Tibial nerve (tissue), 4 donors: ENCODE measurements around the gene KRTAP2-4. TPM values are rescaled to one million over a fixed set of nuclear protein-coding genes. Genes with fewer than 3 reads are reported as not detected.
"Not testable (repeated sequence)": the region's sequence is repeated elsewhere in the genome, so short reads cannot be mapped to it uniquely, and the experiment has no call there.

Source experiments
- DNase-seq, 2 donors: peaks; one replicate each; pipeline ENCODE4 v3.0.0-alpha.2; 2019; ENCODE audit warnings: low spot score in 2 of 2
- H3K27ac ChIP-seq, 4 donors: fragments of 200-600 bp; sonication (generic) in 3 of 4; one replicate each; pipeline ENCODE4 v1.5.1; 2017 to 2019; ENCODE audit warnings: mild to moderate bottlenecking in 1 of 4
- H3K27me3 ChIP-seq, 2 donors: fragments of 200-600 bp; sonication (generic) in 1 of 2; one replicate each; pipeline versions ENCODE4 v1.5.1 to v1.6.0; 2017 to 2019
- H3K36me3 ChIP-seq, 3 donors: fragments of 200-600 bp; sonication (generic); one replicate each; pipeline ENCODE4 v1.5.1; 2018 to 2019
- H3K4me1 ChIP-seq, 4 donors: fragments of 200-600 bp; sonication (generic) in 3 of 4; one replicate each; pipeline ENCODE4 v1.5.1; 2017 to 2019
- H3K4me3 ChIP-seq, 4 donors: fragments of 200-600 bp; sonication (generic) in 3 of 4; one replicate each; pipeline ENCODE4 v1.5.1; 2017 to 2019; ENCODE audit warnings: mild to moderate bottlenecking in 1 of 4, moderate library complexity in 1 of 4
- H3K9me3 ChIP-seq, 4 donors: fragments of 200-600 bp; sonication (generic) in 3 of 4; one replicate each; pipeline ENCODE4 v1.5.1; 2017 to 2019
- EP300 ChIP-seq, 2 donors: sonication (generic); formaldehyde crosslinking; IDR thresholded peaks; one replicate each; pipeline ENCODE4 v1.6.1; 2017; ENCODE audit warnings: antibody characterized with exemption in 2 of 2, mild to moderate bottlenecking in 1 of 2
- POLR2A ChIP-seq, 2 donors: fragments of 450-650 bp; IDR thresholded peaks; one replicate each; pipeline ENCODE4 v1.6.1; 2017; ENCODE audit warnings: antibody characterized with exemption in 2 of 2, mild to moderate bottlenecking in 2 of 2, moderate library complexity in 2 of 2
- WGBS, 2 donors: methylation state at CpG; one replicate each; pipeline ENCODE4 v1.1.5; 2018; 5-methylcytosine and 5-hydroxymethylcytosine counted together
- total RNA-seq, 4 donors: library from RNA; depleted of rRNA; stranded (reverse); fragments of >200 nt; gene quantifications; one replicate each; pipeline ENCODE4 v1.1.0, GENCODE V29; 2016
- TF ChIP-seq, protein P1 (sequence below), 5 experiments: fragments of 200-600 bp in 3 of 5; fragments of 450-650 bp in 2 of 5; sonication (generic) in 3 of 5; IDR thresholded peaks; one replicate each; pipeline ENCODE4 v1.5.1; 2016 to 2019; ENCODE audit warnings: antibody characterized with exemption in 5 of 5, mild to moderate bottlenecking in 3 of 5, moderate library complexity in 2 of 5

KRTAP2-4 gene
- total RNA-seq, 4 donors from 2014 or later, result not detected

DNA sequence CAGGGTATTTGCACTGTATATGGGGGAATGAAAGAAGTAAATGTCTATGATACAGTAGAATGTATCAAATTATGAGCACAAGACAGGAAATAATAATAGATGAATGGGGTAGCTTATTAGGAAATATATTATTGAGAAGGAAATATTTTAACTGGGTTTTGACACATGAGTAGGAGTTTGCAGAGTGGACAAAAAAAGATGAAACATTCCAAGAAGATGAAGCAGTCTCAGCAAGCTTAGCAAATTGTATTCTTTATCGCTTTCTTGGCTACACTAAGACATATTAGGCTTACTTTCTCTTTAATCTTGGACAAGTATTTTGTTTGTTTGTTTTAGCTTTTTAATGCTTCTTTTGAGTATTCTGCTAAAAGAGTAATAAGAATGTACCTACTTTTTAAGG is 38.2 kb upstream of the KRTAP2-4 start:
- no peaks in the 10 kb centered on the region for H3K4me1 ChIP-seq
- no peak for DNase-seq
- no peaks in the 10 kb centered on the region for H3K27me3 ChIP-seq
- no peak overlapping the region for H3K4me3 ChIP-seq
- WGBS, 2 donors, result 84 to 88% methylated on average over 1 of the region's 1 CpG
- H3K27ac ChIP-seq, result no peak overlapping the region
- TF ChIP-seq POLR2A (IDR thresholded peaks at IDR 0.05) (no peak), EP300 (IDR thresholded peaks at IDR 0.05) (no peak)
- TF ChIP-seq, protein P1, sequence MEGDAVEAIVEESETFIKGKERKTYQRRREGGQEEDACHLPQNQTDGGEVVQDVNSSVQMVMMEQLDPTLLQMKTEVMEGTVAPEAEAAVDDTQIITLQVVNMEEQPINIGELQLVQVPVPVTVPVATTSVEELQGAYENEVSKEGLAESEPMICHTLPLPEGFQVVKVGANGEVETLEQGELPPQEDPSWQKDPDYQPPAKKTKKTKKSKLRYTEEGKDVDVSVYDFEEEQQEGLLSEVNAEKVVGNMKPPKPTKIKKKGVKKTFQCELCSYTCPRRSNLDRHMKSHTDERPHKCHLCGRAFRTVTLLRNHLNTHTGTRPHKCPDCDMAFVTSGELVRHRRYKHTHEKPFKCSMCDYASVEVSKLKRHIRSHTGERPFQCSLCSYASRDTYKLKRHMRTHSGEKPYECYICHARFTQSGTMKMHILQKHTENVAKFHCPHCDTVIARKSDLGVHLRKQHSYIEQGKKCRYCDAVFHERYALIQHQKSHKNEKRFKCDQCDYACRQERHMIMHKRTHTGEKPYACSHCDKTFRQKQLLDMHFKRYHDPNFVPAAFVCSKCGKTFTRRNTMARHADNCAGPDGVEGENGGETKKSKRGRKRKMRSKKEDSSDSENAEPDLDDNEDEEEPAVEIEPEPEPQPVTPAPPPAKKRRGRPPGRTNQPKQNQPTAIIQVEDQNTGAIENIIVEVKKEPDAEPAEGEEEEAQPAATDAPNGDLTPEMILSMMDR (IDR thresholded peaks at IDR 0.05), result no peak
- no peaks in the 10 kb centered on the region for H3K36me3 ChIP-seq
- no peaks in the 10 kb centered on the region for H3K9me3 ChIP-seq

DNA sequence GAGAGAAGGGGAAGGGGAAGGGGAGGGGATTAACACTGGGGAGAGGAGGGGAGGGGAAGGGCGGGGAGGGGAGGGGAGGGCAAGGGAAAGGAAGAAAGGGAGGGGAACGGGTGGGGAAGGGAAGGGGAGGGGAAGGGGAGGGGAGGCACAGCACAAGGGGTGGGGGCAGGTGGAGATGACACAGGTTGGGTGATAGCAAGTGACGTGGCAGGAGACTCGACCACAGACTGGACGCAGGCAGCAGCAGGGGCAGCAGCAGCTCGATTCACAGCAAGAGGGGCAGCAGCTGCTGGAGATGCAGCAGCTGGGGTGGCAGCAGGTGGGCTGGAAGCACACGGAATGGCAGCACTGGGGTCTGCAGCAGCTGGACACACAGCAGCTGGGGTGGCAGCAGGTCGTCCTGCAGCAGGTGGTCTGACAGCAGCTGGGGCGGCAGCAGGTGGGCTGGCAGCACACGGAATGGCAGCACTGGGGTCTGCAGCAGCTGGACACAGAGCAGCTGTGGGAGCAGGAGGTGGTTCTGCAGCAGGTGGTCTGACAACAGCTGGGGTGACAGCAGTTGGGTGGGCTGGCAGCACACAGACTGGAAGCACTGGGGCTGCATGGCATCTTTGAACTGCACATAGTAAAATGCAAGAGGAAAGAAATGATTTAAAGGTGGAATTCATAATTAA is 36.0 kb upstream of the KRTAP2-4 start, which contains the start of gene KRTAP4-16:
TSS of gene KRTAP4-16 (minus strand) at position 624 of the 674 bp plus-strand sequence. CDS start at position 624, 0 bp downstream.
- no peak for TF ChIP-seq EP300 (IDR thresholded peaks at IDR 0.05)
- TF ChIP-seq, protein P1 (IDR thresholded peaks at IDR 0.05), result no peak
- TF ChIP-seq POLR2A (IDR thresholded peaks at IDR 0.05), result no peak
- no peak within 1 kb of the TSS for H3K4me3 ChIP-seq
- DNase-seq, result no peak
- 42 to 53% methylated on average over 9 of the region's 10 CpGs for WGBS, 2 donors
- H3K27me3 ChIP-seq, result no peaks in the 10 kb centered on the region
- H3K9me3 ChIP-seq, result no peaks in the 10 kb centered on the region
- no peaks in the 10 kb centered on the region for H3K4me1 ChIP-seq
- H3K36me3 ChIP-seq, result no peaks in the 10 kb centered on the region
- H3K27ac ChIP-seq, result no peak within 1 kb of the TSS

DNA sequence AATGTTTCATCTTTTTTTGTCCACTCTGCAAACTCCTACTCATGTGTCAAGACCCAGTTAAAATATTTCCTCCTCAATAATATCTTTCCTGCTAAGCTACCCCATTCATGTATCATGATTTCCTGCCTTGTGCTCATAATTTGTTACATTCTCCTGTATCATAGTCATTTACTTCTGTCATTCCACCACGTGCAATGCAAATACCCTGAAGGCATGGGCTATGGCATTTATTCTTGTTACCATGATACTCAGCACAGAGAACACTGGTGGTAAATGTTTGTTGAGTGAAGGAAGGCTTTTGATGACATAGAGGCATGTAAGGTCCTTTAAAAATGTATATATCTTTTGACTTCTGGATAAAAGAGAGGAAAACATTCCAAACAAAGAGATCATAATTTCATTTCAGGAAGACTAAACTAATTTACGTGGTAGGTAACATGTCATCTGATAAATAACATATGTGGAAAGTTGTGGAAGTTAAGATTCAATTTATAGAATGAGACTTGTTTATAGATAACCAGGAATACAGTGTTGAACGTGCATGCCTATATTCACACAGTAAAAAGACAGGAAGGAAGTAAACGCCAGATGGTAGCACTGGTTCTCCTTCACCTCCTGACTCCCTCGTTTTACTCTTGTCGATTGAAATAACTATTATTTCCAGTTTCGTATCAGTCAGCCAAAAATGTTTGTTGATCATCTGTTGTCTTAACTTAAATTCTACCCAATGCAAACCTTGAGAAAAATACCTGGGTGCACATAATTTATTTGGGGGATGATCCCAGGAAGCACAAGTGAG is 34.2 kb upstream of the KRTAP2-4 start:
- H3K4me3 ChIP-seq, H3K4me1 ChIP-seq, H3K9me3 ChIP-seq, H3K36me3 ChIP-seq, H3K27ac ChIP-seq, DNase-seq, H3K27me3 ChIP-seq: not testable (repeated sequence)
- WGBS, 2 donors, result 58 to 65% methylated on average over 7 of the region's 7 CpGs

DNA sequence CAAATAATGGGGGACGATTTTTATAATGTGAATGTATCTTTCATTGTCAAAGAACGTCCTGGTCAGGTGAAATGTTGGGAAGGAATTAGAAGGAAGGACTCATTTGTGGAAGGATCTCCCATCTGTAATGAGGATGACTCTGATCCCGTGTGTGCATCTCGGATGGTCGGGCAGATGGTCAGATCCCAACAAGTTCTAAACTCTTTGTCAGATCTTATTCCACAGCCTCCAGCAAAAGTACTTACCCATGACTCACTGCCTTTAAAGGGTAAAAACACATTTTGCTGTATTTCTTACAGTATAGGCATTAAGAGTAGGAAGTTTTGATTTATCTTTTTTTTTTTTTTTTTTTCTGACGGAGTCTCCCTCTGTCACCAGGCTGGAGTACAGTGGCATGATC is 32.8 kb upstream of the KRTAP2-4 start:
- Histone ChIP-seq H3K27me3 (no peaks in the 10 kb centered on the region), H3K27ac (no peak overlapping the region), H3K4me3 (no peak overlapping the region), H3K36me3 (no peaks in the 10 kb centered on the region), H3K9me3 (no peaks in the 10 kb centered on the region), H3K4me1 (no peaks in the 10 kb centered on the region)
- 87% methylated on average over 6 of the region's 6 CpGs for WGBS, 2 donors
- no peak for DNase-seq
- TF ChIP-seq, protein P1 (IDR thresholded peaks at IDR 0.05), result no peak
- no peak for TF ChIP-seq EP300 (IDR thresholded peaks at IDR 0.05)
- no peak for TF ChIP-seq POLR2A (IDR thresholded peaks at IDR 0.05)

DNA sequence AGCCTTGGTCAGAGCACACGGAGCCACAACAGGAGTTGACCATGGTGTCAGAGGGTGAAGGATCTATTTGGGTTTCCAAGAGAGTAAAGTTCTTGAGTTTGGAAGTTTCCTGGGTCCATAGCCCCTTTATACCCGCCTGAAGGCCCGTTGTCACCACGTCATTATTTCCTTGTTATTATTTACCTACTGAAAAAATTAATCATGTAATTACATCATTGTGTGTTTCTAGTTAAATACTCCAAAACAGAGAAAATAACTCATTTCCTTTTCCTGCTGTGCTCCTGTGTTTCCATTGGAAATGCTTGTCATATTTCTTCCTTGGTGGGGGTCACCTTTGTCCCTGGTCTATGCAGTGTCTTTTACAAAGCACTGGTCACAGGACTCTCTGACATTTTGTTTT is 32.4 kb upstream of the KRTAP2-4 start, which contains the start of gene KRTAP4-8:
TSS of gene KRTAP4-8 (minus strand) at position 101 of the 400 bp plus-strand sequence. CDS start at position 43, 58 bp downstream.
- H3K9me3 ChIP-seq, result no peaks in the 10 kb centered on the region
- H3K27ac ChIP-seq, result no peak within 1 kb of the TSS
- no peaks in the 10 kb centered on the region for H3K4me1 ChIP-seq
- no peaks in the 10 kb centered on the region for H3K27me3 ChIP-seq
- H3K4me3 ChIP-seq, result no peak within 1 kb of the TSS
- H3K36me3 ChIP-seq, result no peaks in the 10 kb centered on the region
- DNase-seq, result no peak
- 62 to 73% methylated on average over 4 of the region's 4 CpGs for WGBS, 2 donors
- TF ChIP-seq, protein P1 (IDR thresholded peaks at IDR 0.05), result no peak
- TF ChIP-seq EP300 (IDR thresholded peaks at IDR 0.05), result no peak
